HEK293 (cell line): ENCODE results near the gene ARCN1.

ENCODE experiments used
- CTCF ChIA-PET: fragments of 350-600 bp; formaldehyde crosslinking; extraction: SDS; loops from one replicate; lab custom pipeline; 2021; ENCODE audit warnings: antibody characterized with exemption; lab: Yijun Ruan, JAX
- POLR2A ChIA-PET: fragments of 300-600 bp; formaldehyde crosslinking; extraction: SDS; loops from one replicate; lab custom pipeline; 2020; ENCODE audit warnings: antibody characterized with exemption, inconsistent platforms; lab: Yijun Ruan, JAX
- H3K27ac ChIP-seq: fragments of 200-500 bp; sonication (Bioruptor generic); 2 replicates; pipeline ENCODE4 v1.5.1; 2014; ENCODE audit warnings: low read depth, low read length, control low read depth, inconsistent platforms; ENCODE audit errors: extremely low read depth
- H3K36me3 ChIP-seq, 2 experiments: fragments of 200-500 bp in 1 of 2; sonication (Bioruptor generic) in 1 of 2; 1 replicate in 1 of 2; 2 replicates in 1 of 2; pipeline ENCODE4 v1.5.1; 2014 to 2017; ENCODE audit warnings: inconsistent platforms in 2 of 2, low read length in 2 of 2; ENCODE audit not compliant: control insufficient read depth in 2 of 2, insufficient read depth in 1 of 2
- H3K4me1 ChIP-seq: fragments of 200-500 bp; sonication (Bioruptor generic); 2 replicates; pipeline ENCODE4 v1.5.1; 2014; ENCODE audit warnings: mild to moderate bottlenecking, low read length, inconsistent platforms; ENCODE audit not compliant: control insufficient read depth, insufficient read depth
- H3K4me3 ChIP-seq: 2 replicates; pipeline ENCODE4 v1.5.1; 2011; ENCODE audit warnings: low read depth, mild to moderate bottlenecking, control low read depth, low read length, moderate library complexity
- H3K9me3 ChIP-seq: fragments of 200-500 bp; sonication (Bioruptor generic); 2 replicates; pipeline ENCODE4 v1.5.1; 2014; ENCODE audit warnings: low read depth, low read length, inconsistent platforms; ENCODE audit not compliant: control insufficient read depth, insufficient read depth
- GLIS1 ChIP-seq: fragments of 450-650 bp; formaldehyde crosslinking; IDR thresholded peaks from 2 replicates; pipeline ENCODE4 v1.5.1; 2016; ENCODE audit warnings: missing biosample characterization, missing genetic modification characterization
- HOXA7 ChIP-seq: sonication (generic); formaldehyde crosslinking; IDR thresholded peaks from 2 replicates; pipeline ENCODE4 v1.8.1; 2022; ENCODE audit warnings: missing genetic modification reagents, borderline replicate concordance
- KLF16 ChIP-seq: fragments of 450-650 bp; formaldehyde crosslinking; IDR thresholded peaks from 2 replicates; pipeline ENCODE4 v1.5.1; 2017; ENCODE audit warnings: missing biosample characterization, missing genetic modification characterization
- ZBTB11 ChIP-seq: fragments of 450-650 bp; formaldehyde crosslinking; conservative IDR thresholded peaks from 2 replicates; pipeline ENCODE4 v1.5.1; 2016; ENCODE audit warnings: low read depth, missing biosample characterization, missing genetic modification characterization
- ZBTB26 ChIP-seq: fragments of 450-650 bp; formaldehyde crosslinking; optimal IDR thresholded peaks from 2 replicates; pipeline ENCODE3; 2016; ENCODE audit warnings: missing biosample characterization, mild to moderate bottlenecking, missing genetic modification characterization
- ZIC2 ChIP-seq: fragments of 450-650 bp; formaldehyde crosslinking; IDR thresholded peaks from 2 replicates; pipeline ENCODE4 v1.5.1; 2016; ENCODE audit warnings: missing biosample characterization, missing genetic modification characterization
- ZNF133 ChIP-seq: fragments of 450-650 bp; formaldehyde crosslinking; IDR thresholded peaks from 2 replicates; pipeline ENCODE4 v1.5.1; 2016; ENCODE audit warnings: missing biosample characterization, missing genetic modification characterization
- ZNF449 ChIP-seq: fragments of 450-650 bp; formaldehyde crosslinking; IDR thresholded peaks from 2 replicates; pipeline ENCODE4 v1.5.1; 2017; ENCODE audit warnings: missing biosample characterization, mild to moderate bottlenecking, missing genetic modification characterization, moderate library complexity
- ZNF473 ChIP-seq: fragments of 450-650 bp; formaldehyde crosslinking; IDR thresholded peaks from 2 replicates; pipeline ENCODE4 v1.5.1; 2017; ENCODE audit warnings: missing biosample characterization, missing genetic modification characterization
- ZNF670 ChIP-seq: fragments of 450-650 bp; formaldehyde crosslinking; IDR thresholded peaks from 2 replicates; pipeline ENCODE4 v1.5.1; 2016; ENCODE audit warnings: missing biosample characterization, missing genetic modification characterization, low read depth
- ZNF747 ChIP-seq: fragments of 450-650 bp; formaldehyde crosslinking; IDR thresholded peaks from 2 replicates; pipeline ENCODE4 v1.5.1; 2016; ENCODE audit warnings: missing biosample characterization, missing genetic modification characterization
- ZNF792 ChIP-seq: fragments of 450-650 bp; formaldehyde crosslinking; IDR thresholded peaks from 2 replicates; pipeline ENCODE4 v1.5.1; 2016; ENCODE audit warnings: missing biosample characterization, missing genetic modification characterization
- TF ChIP-seq, protein P1 (sequence below): fragments of 450-650 bp; formaldehyde crosslinking; IDR thresholded peaks from 2 replicates; pipeline ENCODE4 v1.5.1; 2016; ENCODE audit warnings: missing biosample characterization, missing genetic modification characterization
- TF ChIP-seq, protein P2 (sequence below): fragments of 450-650 bp; formaldehyde crosslinking; IDR thresholded peaks from 2 replicates; pipeline ENCODE4 v1.5.1; 2017; ENCODE audit warnings: missing biosample characterization, missing genetic modification characterization
- TF ChIP-seq, protein P3 (sequence below): fragments of 450-650 bp; formaldehyde crosslinking; IDR thresholded peaks from 2 replicates; pipeline ENCODE4 v1.5.1; 2016; ENCODE audit warnings: missing biosample characterization, missing genetic modification characterization

Gene ARCN1

DNA sequence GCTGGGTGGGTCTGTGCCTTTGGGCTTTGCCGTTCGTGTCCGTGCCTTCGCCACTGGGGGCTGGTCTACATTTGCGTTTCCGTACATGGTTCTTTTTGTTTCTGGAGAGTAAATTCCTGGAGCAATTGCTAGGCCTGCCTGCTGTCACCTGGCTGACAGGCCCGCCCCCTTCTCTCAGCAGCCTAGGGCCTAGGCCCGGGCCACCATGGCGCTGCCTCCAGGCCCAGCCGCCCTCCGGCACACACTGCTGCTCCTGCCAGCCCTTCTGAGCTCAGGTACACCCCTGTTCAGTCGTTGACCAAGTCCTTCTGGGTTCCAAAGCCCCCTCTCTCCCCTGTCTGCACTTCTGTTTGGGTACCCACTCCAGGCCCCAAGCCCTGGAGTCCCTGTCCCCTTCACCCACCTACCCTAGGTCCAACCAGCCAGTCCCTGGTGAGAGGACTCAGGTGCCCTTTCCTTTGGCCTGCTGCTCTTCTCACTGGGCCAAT is 40.6 kb upstream of the ARCN1 start (continued):
- TF ChIP-seq, protein P1, sequence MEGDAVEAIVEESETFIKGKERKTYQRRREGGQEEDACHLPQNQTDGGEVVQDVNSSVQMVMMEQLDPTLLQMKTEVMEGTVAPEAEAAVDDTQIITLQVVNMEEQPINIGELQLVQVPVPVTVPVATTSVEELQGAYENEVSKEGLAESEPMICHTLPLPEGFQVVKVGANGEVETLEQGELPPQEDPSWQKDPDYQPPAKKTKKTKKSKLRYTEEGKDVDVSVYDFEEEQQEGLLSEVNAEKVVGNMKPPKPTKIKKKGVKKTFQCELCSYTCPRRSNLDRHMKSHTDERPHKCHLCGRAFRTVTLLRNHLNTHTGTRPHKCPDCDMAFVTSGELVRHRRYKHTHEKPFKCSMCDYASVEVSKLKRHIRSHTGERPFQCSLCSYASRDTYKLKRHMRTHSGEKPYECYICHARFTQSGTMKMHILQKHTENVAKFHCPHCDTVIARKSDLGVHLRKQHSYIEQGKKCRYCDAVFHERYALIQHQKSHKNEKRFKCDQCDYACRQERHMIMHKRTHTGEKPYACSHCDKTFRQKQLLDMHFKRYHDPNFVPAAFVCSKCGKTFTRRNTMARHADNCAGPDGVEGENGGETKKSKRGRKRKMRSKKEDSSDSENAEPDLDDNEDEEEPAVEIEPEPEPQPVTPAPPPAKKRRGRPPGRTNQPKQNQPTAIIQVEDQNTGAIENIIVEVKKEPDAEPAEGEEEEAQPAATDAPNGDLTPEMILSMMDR (tag by site-specific recombination): peak; percentile 56
- TF ChIP-seq, protein P2, sequence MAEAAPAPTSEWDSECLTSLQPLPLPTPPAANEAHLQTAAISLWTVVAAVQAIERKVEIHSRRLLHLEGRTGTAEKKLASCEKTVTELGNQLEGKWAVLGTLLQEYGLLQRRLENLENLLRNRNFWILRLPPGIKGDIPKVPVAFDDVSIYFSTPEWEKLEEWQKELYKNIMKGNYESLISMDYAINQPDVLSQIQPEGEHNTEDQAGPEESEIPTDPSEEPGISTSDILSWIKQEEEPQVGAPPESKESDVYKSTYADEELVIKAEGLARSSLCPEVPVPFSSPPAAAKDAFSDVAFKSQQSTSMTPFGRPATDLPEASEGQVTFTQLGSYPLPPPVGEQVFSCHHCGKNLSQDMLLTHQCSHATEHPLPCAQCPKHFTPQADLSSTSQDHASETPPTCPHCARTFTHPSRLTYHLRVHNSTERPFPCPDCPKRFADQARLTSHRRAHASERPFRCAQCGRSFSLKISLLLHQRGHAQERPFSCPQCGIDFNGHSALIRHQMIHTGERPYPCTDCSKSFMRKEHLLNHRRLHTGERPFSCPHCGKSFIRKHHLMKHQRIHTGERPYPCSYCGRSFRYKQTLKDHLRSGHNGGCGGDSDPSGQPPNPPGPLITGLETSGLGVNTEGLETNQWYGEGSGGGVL (tag by site-specific recombination): no peak
- no peak for TF ChIP-seq HOXA7 (CRISPR knock-in tag)

GRCh38 chr11:118532091-118532490 is 40.1 kb upstream of the ARCN1 start:
- Histone ChIP-seq H3K4me1 (no peaks in the 10 kb centered on the region), H3K36me3 (peaks cover 0 to 56% of the 10 kb centered on the region in 2 experiments; a peak in 2 of 3 replicates), H3K9me3 (no peaks in the 10 kb centered on the region), H3K4me3 (peak overlapping the region; percentile 64), H3K27ac (peak overlapping the region; percentile 74; the same call in 1 of the 2 replicates)
- CTCF ChIA-PET: no interaction called here
- no peak for TF ChIP-seq ZBTB11 (tag by site-specific recombination)
- peak; percentile 49 for TF ChIP-seq ZIC2 (tag by site-specific recombination)
- no peak for TF ChIP-seq ZNF473 (tag by site-specific recombination)
- POLR2A ChIA-PET: no interaction called here

GRCh38 chr11:118532852-118533768 is 39.1 kb upstream of the ARCN1 start:
- H3K4me1 ChIP-seq: no peaks in the 10 kb centered on the region
- ChIA-PET CTCF (no interaction called here), POLR2A (interaction anchor here (0.5 kb wide), 1 partner anchor 39 kb away, joined by 3 read pairs; the partner anchor contains the start of gene ARCN1)
- no peak overlapping the region for H3K4me3 ChIP-seq
- peaks cover 0 to 53% of the 10 kb centered on the region in 2 experiments; a peak in 2 of 3 replicates for H3K36me3 ChIP-seq
- no peaks in the 10 kb centered on the region for H3K9me3 ChIP-seq
- H3K27ac ChIP-seq: no peak overlapping the region
- TF ChIP-seq ZNF670 (tag by site-specific recombination): no peak
- no peak for TF ChIP-seq ZNF792 (tag by site-specific recombination)
- TF ChIP-seq, protein P3, sequence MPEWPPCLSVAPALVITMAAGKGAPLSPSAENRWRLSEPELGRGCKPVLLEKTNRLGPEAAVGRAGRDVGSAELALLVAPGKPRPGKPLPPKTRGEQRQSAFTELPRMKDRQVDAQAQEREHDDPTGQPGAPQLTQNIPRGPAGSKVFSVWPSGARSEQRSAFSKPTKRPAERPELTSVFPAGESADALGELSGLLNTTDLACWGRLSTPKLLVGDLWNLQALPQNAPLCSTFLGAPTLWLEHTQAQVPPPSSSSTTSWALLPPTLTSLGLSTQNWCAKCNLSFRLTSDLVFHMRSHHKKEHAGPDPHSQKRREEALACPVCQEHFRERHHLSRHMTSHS (tag by site-specific recombination): no peak
- TF ChIP-seq ZNF747 (tag by site-specific recombination): no peak
- TF ChIP-seq GLIS1 (tag by site-specific recombination): no peak
- no peak for TF ChIP-seq ZNF133 (tag by site-specific recombination)
- no peak for TF ChIP-seq ZNF449
- TF ChIP-seq KLF16 (tag by site-specific recombination): no peak
- no peak for TF ChIP-seq ZBTB26 (tag by site-specific recombination)
